Mesenchymal stem cell (in vitro differentiated cells and primary cell): ENCODE data around the gene ORC6.

Experiments used
- DNase-seq: peaks from one replicate; pipeline ENCODE4 v3.0.0-alpha.2; 2013
- H2AFZ ChIP-seq: one replicate; pipeline ENCODE4 v1.6.1; 2013; ENCODE audit warnings: low read depth, mild to moderate bottlenecking, control low read depth, inconsistent platforms, low read length, moderate library complexity
- H2AK5ac ChIP-seq: 2 replicates; pipeline ENCODE4 v1.6.1; 2013; ENCODE audit warnings: low read length, moderate library complexity, mild to moderate bottlenecking, inconsistent platforms; ENCODE audit not compliant: severe bottlenecking
- H2BK120ac ChIP-seq: one replicate; pipeline ENCODE4 v1.6.1; 2013; ENCODE audit warnings: low read depth, mild to moderate bottlenecking, inconsistent platforms, low read length, moderate library complexity
- H2BK12ac ChIP-seq, 2 experiments: one replicate each; pipeline ENCODE4 v1.6.1; 2013; ENCODE audit warnings: inconsistent platforms in 2 of 2, low read length in 2 of 2, mild to moderate bottlenecking in 2 of 2, moderate library complexity in 2 of 2, control low read depth in 1 of 2
- H2BK15ac ChIP-seq: one replicate; pipeline ENCODE4 v1.6.1; 2013; ENCODE audit warnings: mild to moderate bottlenecking, low read depth, inconsistent platforms; ENCODE audit not compliant: poor library complexity, severe bottlenecking
- H2BK5ac ChIP-seq: 2 replicates; pipeline ENCODE4 v1.6.1; 2013; ENCODE audit warnings: low read depth, mild to moderate bottlenecking, low read length, control low read depth, inconsistent platforms; ENCODE audit not compliant: poor library complexity, severe bottlenecking
- H3K14ac ChIP-seq, 2 experiments: one replicate each; pipeline ENCODE4 v1.6.1; 2013; ENCODE audit warnings: inconsistent platforms in 2 of 2, low read length in 2 of 2, control low read depth in 1 of 2, mild to moderate bottlenecking in 1 of 2, moderate library complexity in 1 of 2
- H3K18ac ChIP-seq, 2 experiments: one replicate each; pipeline ENCODE4 v1.6.1; 2013; ENCODE audit warnings: inconsistent platforms in 2 of 2, low read length in 2 of 2, control low read depth in 1 of 2, low read depth in 1 of 2, mild to moderate bottlenecking in 1 of 2
- H3K23ac ChIP-seq, 2 experiments: one replicate each; pipeline ENCODE4 v1.6.1; 2013; ENCODE audit warnings: inconsistent platforms in 2 of 2, low read length in 2 of 2, mild to moderate bottlenecking in 2 of 2, moderate library complexity in 2 of 2, control low read depth in 1 of 2
- H3K27ac ChIP-seq: 2 replicates; pipeline ENCODE4 v1.5.1; 2013; ENCODE audit warnings: mild to moderate bottlenecking, moderate library complexity, low read length, control low read depth, inconsistent platforms; ENCODE audit not compliant: poor library complexity, severe bottlenecking
- H3K27me3 ChIP-seq, 2 experiments: 2 replicates each; pipeline versions ENCODE4 v1.6.1 to v1.7.0; 2013; ENCODE audit warnings: low read length in 2 of 2, mild to moderate bottlenecking in 2 of 2, moderate library complexity in 2 of 2, control low read depth in 1 of 2, inconsistent platforms in 1 of 2; ENCODE audit not compliant: control insufficient read depth in 1 of 2, insufficient read depth in 1 of 2
- H3K36me3 ChIP-seq, 2 experiments: 2 replicates each; pipeline versions ENCODE4 v1.6.1 to v1.7.0; 2013; ENCODE audit warnings: low read length in 2 of 2, control low read depth in 1 of 2, inconsistent platforms in 1 of 2, low read depth in 1 of 2, mild to moderate bottlenecking in 1 of 2; ENCODE audit not compliant: insufficient read depth in 2 of 2, control insufficient read depth in 1 of 2
- H3K4ac ChIP-seq, 2 experiments: one replicate each; pipeline ENCODE4 v1.6.1; 2013; ENCODE audit warnings: inconsistent platforms in 2 of 2, low read length in 2 of 2, mild to moderate bottlenecking in 2 of 2, moderate library complexity in 2 of 2, control low read depth in 1 of 2, low read depth in 1 of 2
- H3K4me1 ChIP-seq: 2 replicates; pipeline ENCODE4 v1.6.1; 2013; ENCODE audit warnings: low read depth, low read length, control low read depth; ENCODE audit not compliant: control insufficient read depth, insufficient read depth
- H3K4me2 ChIP-seq: 2 replicates; pipeline ENCODE4 v1.6.1; 2013; ENCODE audit warnings: low read length, mild to moderate bottlenecking, inconsistent platforms; ENCODE audit not compliant: poor library complexity, severe bottlenecking
- H3K4me3 ChIP-seq, 2 experiments: 2 replicates each; pipeline versions ENCODE4 v1.5.1 to v1.7.0; 2013; ENCODE audit warnings: low read length in 2 of 2, mild to moderate bottlenecking in 2 of 2, control low read depth in 1 of 2, low read depth in 1 of 2; ENCODE audit not compliant: insufficient read depth in 1 of 2
- H3K79me1 ChIP-seq: replicated peaks from 2 replicates; pipeline ENCODE4 v1.6.1; 2013; ENCODE audit warnings: mild to moderate bottlenecking, control low read depth, low read length, inconsistent platforms; ENCODE audit not compliant: poor library complexity, severe bottlenecking
- H3K9ac ChIP-seq: 2 replicates; pipeline ENCODE4 v1.7.0; 2013; ENCODE audit warnings: mild to moderate bottlenecking, low read length, moderate library complexity
- H3K9me3 ChIP-seq: 2 replicates; pipeline ENCODE4 v1.7.0; 2013; ENCODE audit warnings: mild to moderate bottlenecking, low read length; ENCODE audit not compliant: control insufficient read depth
- H4K8ac ChIP-seq: one replicate; pipeline ENCODE4 v1.6.1; 2013; ENCODE audit warnings: inconsistent platforms, mild to moderate bottlenecking, low read length, moderate library complexity
- H4K91ac ChIP-seq: one replicate; pipeline ENCODE4 v1.6.1; 2013; ENCODE audit warnings: mild to moderate bottlenecking, low read length, inconsistent platforms
- WGBS: methylation state at CpG from one replicate; pipeline ENCODE4 v1.1.7; 2013; ENCODE audit warnings: mixed read lengths; 5-methylcytosine and 5-hydroxymethylcytosine counted together

Gene ORC6

GRCh38 chr16:46687486-46687885 is 2.0 kb upstream of the ORC6 start:
- H3K23ac ChIP-seq: no peak overlapping the region
- H3K4ac ChIP-seq: no peak overlapping the region
- 88% methylated on average over 9 of the region's 9 CpGs for WGBS
- no peak overlapping the region for H4K8ac ChIP-seq
- H2BK5ac ChIP-seq: no peak overlapping the region
- H3K4me3 ChIP-seq: peak overlapping the region in 1 of 2 experiments; percentile 85
- peak overlapping the region; percentile 98 for H3K9ac ChIP-seq
- H3K18ac ChIP-seq: no peak overlapping the region
- H3K27ac ChIP-seq: no peak overlapping the region
- H3K14ac ChIP-seq: no peak overlapping the region
- H3K36me3 ChIP-seq: peaks cover 0 to 3% of the 10 kb centered on the region in 2 experiments
- no peaks in the 10 kb centered on the region for H3K27me3 ChIP-seq
- peaks cover 7% of the 10 kb centered on the region for H3K4me1 ChIP-seq
- H3K9me3 ChIP-seq: no peaks in the 10 kb centered on the region
- no peak overlapping the region for H4K91ac ChIP-seq
- DNase-seq: no peak
- H2AFZ ChIP-seq: no peak overlapping the region
- no peak overlapping the region for H2BK12ac ChIP-seq
- peak overlapping the region; percentile 51 for H3K4me2 ChIP-seq
- no peak overlapping the region for H2BK15ac ChIP-seq
- no peaks in the 10 kb centered on the region for H3K79me1 ChIP-seq
- no peak overlapping the region for H2BK120ac ChIP-seq
- H2AK5ac ChIP-seq: no peak overlapping the region

GRCh38 chr16:46688101-46688653 is 1.3 kb upstream of the ORC6 start:
- peak overlapping the region; percentile 43 for H2AFZ ChIP-seq
- DNase-seq: no peak
- peak overlapping the region in 1 of 2 experiments; percentile 91 for H3K4ac ChIP-seq
- no peaks in the 10 kb centered on the region for H3K27me3 ChIP-seq
- H3K14ac ChIP-seq: peak overlapping the region in 1 of 2 experiments; percentile 82
- no peak overlapping the region for H2AK5ac ChIP-seq
- H3K9me3 ChIP-seq: no peaks in the 10 kb centered on the region
- no peak overlapping the region for H2BK120ac ChIP-seq
- H4K8ac ChIP-seq: no peak overlapping the region
- H3K4me3 ChIP-seq: peak overlapping the region; percentile 84 to 85
- H3K4me1 ChIP-seq: peaks cover 7% of the 10 kb centered on the region
- H3K27ac ChIP-seq: peak overlapping the region; percentile 44
- H3K23ac ChIP-seq: no peak overlapping the region
- no peaks in the 10 kb centered on the region for H3K79me1 ChIP-seq
- no peak overlapping the region for H2BK5ac ChIP-seq
- 4% methylated on average over 13 of the region's 14 CpGs for WGBS
- peak overlapping the region; percentile 54 for H3K4me2 ChIP-seq
- peak overlapping the region; percentile 98 for H3K9ac ChIP-seq
- H2BK15ac ChIP-seq: no peak overlapping the region
- peaks cover 0 to 2% of the 10 kb centered on the region in 2 experiments for H3K36me3 ChIP-seq
- peak overlapping the region in 1 of 2 experiments; percentile 91 for H3K18ac ChIP-seq
- no peak overlapping the region for H2BK12ac ChIP-seq
- peak overlapping the region; percentile 61 for H4K91ac ChIP-seq

GRCh38 chr16:46688654-46689364 is 650 bp upstream of the ORC6 start, which contains the start of gene VPS35:
Gene VPS35 (minus strand): TSS chr16:46689178. CDS start chr16:46689133, 45 bp downstream.
- no peak within 1 kb of the TSS for H2AK5ac ChIP-seq
- peak within 1 kb of the TSS; percentile 100 for H4K8ac ChIP-seq
- peaks cover 0 to 3% of the 10 kb centered on the region in 2 experiments for H3K36me3 ChIP-seq
- H4K91ac ChIP-seq: peak within 1 kb of the TSS; percentile 99
- DNase-seq: peak; percentile 99
- H3K9ac ChIP-seq: peak within 1 kb of the TSS; percentile 98
- H3K79me1 ChIP-seq: no peaks in the 10 kb centered on the region
- peak within 1 kb of the TSS; percentile 93 for H3K27ac ChIP-seq
- H3K9me3 ChIP-seq: no peaks in the 10 kb centered on the region
- peak within 1 kb of the TSS; percentile 66 for H2BK120ac ChIP-seq
- H3K4me3 ChIP-seq: peak within 1 kb of the TSS; percentile 85
- H2BK15ac ChIP-seq: no peak within 1 kb of the TSS
- under 1% methylated on average over 50 of the region's 54 CpGs for WGBS
- no peak within 1 kb of the TSS for H3K23ac ChIP-seq
- H2BK12ac ChIP-seq: peak within 1 kb of the TSS in 1 of 2 experiments; percentile 51
- peak within 1 kb of the TSS in 1 of 2 experiments; percentile 84 for H3K14ac ChIP-seq
- H3K4ac ChIP-seq: peak within 1 kb of the TSS; percentile 85 to 91
- peak within 1 kb of the TSS; percentile 76 for H3K4me2 ChIP-seq
- peak within 1 kb of the TSS; percentile 92 to 99 for H3K18ac ChIP-seq
- H2BK5ac ChIP-seq: peak within 1 kb of the TSS; percentile 85
- H2AFZ ChIP-seq: peak within 1 kb of the TSS; percentile 86
- H3K27me3 ChIP-seq: no peaks in the 10 kb centered on the region
- peaks cover 6% of the 10 kb centered on the region for H3K4me1 ChIP-seq
